HepG2 (cell line): ENCODE measurements around the gene FBXL22. TPM values are rescaled to one million over a fixed set of nuclear protein-coding genes. Genes with fewer than 3 reads are reported as not detected.

ENCODE experiments used
- ARNTL ChIP-seq: sonication (generic); formaldehyde crosslinking; IDR thresholded peaks from 2 replicates; pipeline ENCODE4 v1.4.0; 2020; ENCODE audit warnings: mild to moderate bottlenecking, missing genetic modification reagents
- BORCS8-MEF2B ChIP-seq: sonication (generic); formaldehyde crosslinking; IDR thresholded peaks from 2 replicates; pipeline ENCODE4 v1.8.0; 2022; ENCODE audit warnings: mild to moderate bottlenecking, missing genetic modification reagents
- FOSL2 ChIP-seq: sonication (generic); formaldehyde crosslinking; IDR thresholded peaks from 2 replicates; pipeline ENCODE4 v1.4.0; 2020; ENCODE audit warnings: missing genetic modification reagents
- MAFF ChIP-seq: IDR thresholded peaks from 2 replicates; pipeline ENCODE4 v1.6.1; 2011; ENCODE audit warnings: low read depth, low read length, improper control_type of control experiment
- NFKBIZ ChIP-seq: IDR thresholded peaks from 2 replicates; pipeline ENCODE4 v1.6.1; 2018; ENCODE audit warnings: missing genetic modification reagents, missing compliant biosample characterization
- PHF21A ChIP-seq: sonication (generic); formaldehyde crosslinking; IDR thresholded peaks from 2 replicates; pipeline ENCODE4 v1.5.0; 2020; ENCODE audit warnings: mild to moderate bottlenecking, missing genetic modification reagents
- SMARCE1 ChIP-seq: fragments of 450-650 bp; IDR thresholded peaks from 2 replicates; pipeline ENCODE4 v1.6.1; 2017; ENCODE audit warnings: borderline replicate concordance
- TAF15 ChIP-seq: fragments of 200-400 bp; formaldehyde crosslinking; IDR thresholded peaks from one replicate; pipeline ENCODE4 v1.6.1; 2018; ENCODE audit warnings: mild to moderate bottlenecking, low read depth, low read length; ENCODE audit not compliant: poor library complexity, severe bottlenecking
- TCF12 ChIP-seq, 2 experiments: fragments of 450-650 bp in 1 of 2; sonication (generic) in 1 of 2; formaldehyde crosslinking in 1 of 2; IDR thresholded peaks; 2 replicates each; pipeline versions ENCODE4 v1.6.1 to v1.8.0; 2017 to 2022; ENCODE audit warnings: antibody characterized with exemption in 1 of 2, mild to moderate bottlenecking in 1 of 2, missing genetic modification reagents in 1 of 2, moderate library complexity in 1 of 2
- ZFP62 ChIP-seq: sonication (generic); formaldehyde crosslinking; IDR thresholded peaks from 2 replicates; pipeline ENCODE4 v1.4.0; 2020; ENCODE audit warnings: missing genetic modification reagents
- ZNF382 ChIP-seq: sonication (generic); formaldehyde crosslinking; IDR thresholded peaks from 2 replicates; pipeline ENCODE4 v1.5.0; 2020; ENCODE audit warnings: missing genetic modification reagents, mild to moderate bottlenecking, borderline replicate concordance
- ZNF547 ChIP-seq: sonication (generic); formaldehyde crosslinking; IDR thresholded peaks from 2 replicates; pipeline ENCODE4 v1.5.1; 2020; ENCODE audit warnings: mild to moderate bottlenecking, missing genetic modification reagents
- ZNF788 ChIP-seq: sonication (generic); formaldehyde crosslinking; IDR thresholded peaks from 2 replicates; pipeline ENCODE4 v1.5.0; 2020; ENCODE audit warnings: mild to moderate bottlenecking, missing genetic modification reagents, borderline replicate concordance
- ZNF841 ChIP-seq: sonication (generic); formaldehyde crosslinking; IDR thresholded peaks from 2 replicates; pipeline ENCODE4 v1.8.1; 2023; ENCODE audit warnings: missing genetic modification reagents, borderline replicate concordance
- polyA plus RNA-seq, 8 experiments: library from polyadenylated mRNA; depleted of rRNA in 3 of 8; stranded (reverse) in 7 of 8; unstranded in 1 of 8; fragments of >200 nt; fragmentation: Illumina TruSeq in 4 of 8; extraction: Trizol in 4 of 8; gene quantifications; 2 replicates each; pipeline versions ENCODE4 v1.2.1 to v1.2.3, GENCODE V29; 2011 to 2016; ENCODE audit warnings: low read depth in 4 of 8, missing spikeins in 1 of 8, mixed read lengths in 1 of 8; ENCODE audit not compliant: insufficient read depth in 1 of 8
- total RNA-seq, 5 experiments: library from RNA; depleted of rRNA; stranded (reverse); fragments of >200 nt; fragmentation: Illumina TruSeq; extraction: Trizol; gene quantifications; 2 replicates each; pipeline ENCODE4 v1.2.3, GENCODE V29; 2016; ENCODE audit warnings: low read depth in 1 of 5
- TF ChIP-seq, protein P1 (sequence below): sonication (generic); formaldehyde crosslinking; IDR thresholded peaks from 2 replicates; pipeline ENCODE4 v1.4.0; 2020; ENCODE audit warnings: missing genetic modification reagents, mild to moderate bottlenecking, borderline replicate concordance
- TF ChIP-seq, protein P2 (sequence below): sonication (generic); formaldehyde crosslinking; IDR thresholded peaks from 2 replicates; pipeline ENCODE4 v1.5.1; 2020; ENCODE audit warnings: mild to moderate bottlenecking, missing genetic modification reagents, borderline replicate concordance
- TF ChIP-seq, protein P3 (sequence below): IDR thresholded peaks from 2 replicates; pipeline ENCODE4 v1.4.0; 2020; ENCODE audit warnings: mild to moderate bottlenecking, missing genetic modification reagents

The FBXL22 gene
- total and polyA plus RNA-seq, 2 of the 13 experiments (the other 11 are each of a cell fraction or from before 2014, with no cell fraction given), result 0.15 to 0.33 TPM

DNA sequence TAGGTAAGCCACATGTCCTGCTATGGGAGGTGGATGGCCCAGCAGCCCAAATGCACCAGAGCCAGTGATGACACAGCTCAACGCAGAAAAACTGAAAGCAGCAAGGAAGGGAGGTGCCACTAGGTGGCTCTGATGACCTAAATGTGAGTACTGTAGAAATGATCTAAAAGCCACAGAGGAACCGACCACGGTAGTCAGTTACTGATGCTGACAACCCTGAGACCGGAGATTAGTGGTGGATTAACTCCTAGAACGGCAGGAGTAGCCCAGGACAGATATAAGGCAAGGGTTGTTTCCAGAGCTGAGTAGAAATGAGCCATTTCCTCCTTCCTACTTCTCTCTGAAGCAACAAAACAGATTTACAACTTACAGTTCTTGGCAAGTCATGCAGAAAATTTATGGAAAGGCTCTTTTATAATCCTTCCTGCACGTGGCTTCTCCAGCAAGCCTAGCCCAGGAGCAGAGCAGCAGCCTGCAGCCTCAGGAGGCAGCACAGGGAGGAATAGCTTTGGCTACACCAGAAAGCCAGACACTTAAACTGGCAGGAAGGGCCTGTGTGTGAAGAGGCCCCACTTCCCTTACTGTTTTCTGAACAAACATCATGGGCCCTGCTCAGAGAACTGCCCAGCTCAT, 13.1 kb downstream of the FBXL22 start (continued):
- no peak for TF ChIP-seq ZFP62 (CRISPR knock-in tag)
- no peak for TF ChIP-seq BORCS8-MEF2B (CRISPR knock-in tag)
- no peak for TF ChIP-seq ZNF841 (CRISPR knock-in tag)
- TF ChIP-seq, protein P1, sequence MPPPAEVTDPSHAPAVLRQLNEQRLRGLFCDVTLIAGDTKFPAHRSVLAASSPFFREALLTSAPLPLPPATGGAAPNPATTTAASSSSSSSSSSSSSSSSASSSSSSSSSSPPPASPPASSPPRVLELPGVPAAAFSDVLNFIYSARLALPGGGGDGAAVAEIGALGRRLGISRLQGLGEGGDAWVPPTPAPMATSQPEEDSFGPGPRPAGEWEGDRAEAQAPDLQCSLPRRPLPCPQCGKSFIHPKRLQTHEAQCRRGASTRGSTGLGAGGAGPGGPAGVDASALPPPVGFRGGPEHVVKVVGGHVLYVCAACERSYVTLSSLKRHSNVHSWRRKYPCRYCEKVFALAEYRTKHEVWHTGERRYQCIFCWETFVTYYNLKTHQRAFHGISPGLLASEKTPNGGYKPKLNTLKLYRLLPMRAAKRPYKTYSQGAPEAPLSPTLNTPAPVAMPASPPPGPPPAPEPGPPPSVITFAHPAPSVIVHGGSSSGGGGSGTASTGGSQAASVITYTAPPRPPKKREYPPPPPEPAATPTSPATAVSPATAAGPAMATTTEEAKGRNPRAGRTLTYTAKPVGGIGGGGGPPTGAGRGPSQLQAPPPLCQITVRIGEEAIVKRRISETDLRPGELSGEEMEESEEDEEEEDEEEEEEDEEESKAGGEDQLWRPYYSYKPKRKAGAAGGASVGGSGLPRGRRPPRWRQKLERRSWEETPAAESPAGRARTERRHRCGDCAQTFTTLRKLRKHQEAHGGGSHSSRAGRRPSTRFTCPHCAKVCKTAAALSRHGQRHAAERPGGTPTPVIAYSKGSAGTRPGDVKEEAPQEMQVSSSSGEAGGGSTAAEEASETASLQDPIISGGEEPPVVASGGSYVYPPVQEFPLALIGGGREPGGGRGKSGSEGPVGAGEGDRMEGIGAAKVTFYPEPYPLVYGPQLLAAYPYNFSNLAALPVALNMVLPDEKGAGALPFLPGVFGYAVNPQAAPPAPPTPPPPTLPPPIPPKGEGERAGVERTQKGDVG (CRISPR knock-in tag), result no peak
- TF ChIP-seq ZNF547 (CRISPR knock-in tag), result no peak
- TF ChIP-seq PHF21A (CRISPR knock-in tag), result no peak
- no peak for TF ChIP-seq SMARCE1
- no peak for TF ChIP-seq TCF12 (IDR thresholded peaks at IDR 0.05)
- no peak for TF ChIP-seq TCF12 (CRISPR knock-in tag; IDR thresholded peaks at IDR 0.05)
- no peak for TF ChIP-seq ARNTL (CRISPR knock-in tag)
- TF ChIP-seq TAF15, result no peak
- TF ChIP-seq NFKBIZ (CRISPR knock-in tag), result no peak
- TF ChIP-seq, protein P2, sequence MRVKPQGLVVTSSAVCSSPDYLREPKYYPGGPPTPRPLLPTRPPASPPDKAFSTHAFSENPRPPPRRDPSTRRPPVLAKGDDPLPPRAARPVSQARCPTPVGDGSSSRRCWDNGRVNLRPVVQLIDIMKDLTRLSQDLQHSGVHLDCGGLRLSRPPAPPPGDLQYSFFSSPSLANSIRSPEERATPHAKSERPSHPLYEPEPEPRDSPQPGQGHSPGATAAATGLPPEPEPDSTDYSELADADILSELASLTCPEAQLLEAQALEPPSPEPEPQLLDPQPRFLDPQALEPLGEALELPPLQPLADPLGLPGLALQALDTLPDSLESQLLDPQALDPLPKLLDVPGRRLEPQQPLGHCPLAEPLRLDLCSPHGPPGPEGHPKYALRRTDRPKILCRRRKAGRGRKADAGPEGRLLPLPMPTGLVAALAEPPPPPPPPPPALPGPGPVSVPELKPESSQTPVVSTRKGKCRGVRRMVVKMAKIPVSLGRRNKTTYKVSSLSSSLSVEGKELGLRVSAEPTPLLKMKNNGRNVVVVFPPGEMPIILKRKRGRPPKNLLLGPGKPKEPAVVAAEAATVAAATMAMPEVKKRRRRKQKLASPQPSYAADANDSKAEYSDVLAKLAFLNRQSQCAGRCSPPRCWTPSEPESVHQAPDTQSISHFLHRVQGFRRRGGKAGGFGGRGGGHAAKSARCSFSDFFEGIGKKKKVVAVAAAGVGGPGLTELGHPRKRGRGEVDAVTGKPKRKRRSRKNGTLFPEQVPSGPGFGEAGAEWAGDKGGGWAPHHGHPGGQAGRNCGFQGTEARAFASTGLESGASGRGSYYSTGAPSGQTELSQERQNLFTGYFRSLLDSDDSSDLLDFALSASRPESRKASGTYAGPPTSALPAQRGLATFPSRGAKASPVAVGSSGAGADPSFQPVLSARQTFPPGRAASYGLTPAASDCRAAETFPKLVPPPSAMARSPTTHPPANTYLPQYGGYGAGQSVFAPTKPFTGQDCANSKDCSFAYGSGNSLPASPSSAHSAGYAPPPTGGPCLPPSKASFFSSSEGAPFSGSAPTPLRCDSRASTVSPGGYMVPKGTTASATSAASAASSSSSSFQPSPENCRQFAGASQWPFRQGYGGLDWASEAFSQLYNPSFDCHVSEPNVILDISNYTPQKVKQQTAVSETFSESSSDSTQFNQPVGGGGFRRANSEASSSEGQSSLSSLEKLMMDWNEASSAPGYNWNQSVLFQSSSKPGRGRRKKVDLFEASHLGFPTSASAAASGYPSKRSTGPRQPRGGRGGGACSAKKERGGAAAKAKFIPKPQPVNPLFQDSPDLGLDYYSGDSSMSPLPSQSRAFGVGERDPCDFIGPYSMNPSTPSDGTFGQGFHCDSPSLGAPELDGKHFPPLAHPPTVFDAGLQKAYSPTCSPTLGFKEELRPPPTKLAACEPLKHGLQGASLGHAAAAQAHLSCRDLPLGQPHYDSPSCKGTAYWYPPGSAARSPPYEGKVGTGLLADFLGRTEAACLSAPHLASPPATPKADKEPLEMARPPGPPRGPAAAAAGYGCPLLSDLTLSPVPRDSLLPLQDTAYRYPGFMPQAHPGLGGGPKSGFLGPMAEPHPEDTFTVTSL (CRISPR knock-in tag), result no peak
- TF ChIP-seq, protein P3, sequence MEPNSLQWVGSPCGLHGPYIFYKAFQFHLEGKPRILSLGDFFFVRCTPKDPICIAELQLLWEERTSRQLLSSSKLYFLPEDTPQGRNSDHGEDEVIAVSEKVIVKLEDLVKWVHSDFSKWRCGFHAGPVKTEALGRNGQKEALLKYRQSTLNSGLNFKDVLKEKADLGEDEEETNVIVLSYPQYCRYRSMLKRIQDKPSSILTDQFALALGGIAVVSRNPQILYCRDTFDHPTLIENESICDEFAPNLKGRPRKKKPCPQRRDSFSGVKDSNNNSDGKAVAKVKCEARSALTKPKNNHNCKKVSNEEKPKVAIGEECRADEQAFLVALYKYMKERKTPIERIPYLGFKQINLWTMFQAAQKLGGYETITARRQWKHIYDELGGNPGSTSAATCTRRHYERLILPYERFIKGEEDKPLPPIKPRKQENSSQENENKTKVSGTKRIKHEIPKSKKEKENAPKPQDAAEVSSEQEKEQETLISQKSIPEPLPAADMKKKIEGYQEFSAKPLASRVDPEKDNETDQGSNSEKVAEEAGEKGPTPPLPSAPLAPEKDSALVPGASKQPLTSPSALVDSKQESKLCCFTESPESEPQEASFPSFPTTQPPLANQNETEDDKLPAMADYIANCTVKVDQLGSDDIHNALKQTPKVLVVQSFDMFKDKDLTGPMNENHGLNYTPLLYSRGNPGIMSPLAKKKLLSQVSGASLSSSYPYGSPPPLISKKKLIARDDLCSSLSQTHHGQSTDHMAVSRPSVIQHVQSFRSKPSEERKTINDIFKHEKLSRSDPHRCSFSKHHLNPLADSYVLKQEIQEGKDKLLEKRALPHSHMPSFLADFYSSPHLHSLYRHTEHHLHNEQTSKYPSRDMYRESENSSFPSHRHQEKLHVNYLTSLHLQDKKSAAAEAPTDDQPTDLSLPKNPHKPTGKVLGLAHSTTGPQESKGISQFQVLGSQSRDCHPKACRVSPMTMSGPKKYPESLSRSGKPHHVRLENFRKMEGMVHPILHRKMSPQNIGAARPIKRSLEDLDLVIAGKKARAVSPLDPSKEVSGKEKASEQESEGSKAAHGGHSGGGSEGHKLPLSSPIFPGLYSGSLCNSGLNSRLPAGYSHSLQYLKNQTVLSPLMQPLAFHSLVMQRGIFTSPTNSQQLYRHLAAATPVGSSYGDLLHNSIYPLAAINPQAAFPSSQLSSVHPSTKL, result no peak; the same call in 1 of the 2 replicates
- TF ChIP-seq ZNF382 (CRISPR knock-in tag), result no peak
- 0 out of 2 replicates have a peak, but pooled peaks have one; percentile 33 for TF ChIP-seq ZNF788 (CRISPR knock-in tag)
- 0 out of 2 replicates have a peak, but pooled peaks have one; percentile 8 for TF ChIP-seq MAFF
- peak; percentile 33 for TF ChIP-seq FOSL2 (CRISPR knock-in tag)
